Gastrocnemius medialis (tissue), 4 donors: Measurements from ENCODE around the gene SRSF3.

ENCODE experiments used
- POLR2A ChIP-seq, 2 donors: fragments of 450-650 bp; IDR thresholded peaks; one replicate each; pipeline ENCODE4 v1.6.1; 2017; ENCODE audit warnings: antibody characterized with exemption in 2 of 2, mild to moderate bottlenecking in 2 of 2, moderate library complexity in 2 of 2
- TF ChIP-seq, protein P1 (sequence below), 5 experiments: fragments of 450-650 bp in 3 of 5; fragments of 200-600 bp in 2 of 5; sonication (generic) in 2 of 5; IDR thresholded peaks in 4 of 5; conservative IDR thresholded peaks in 1 of 5; 1 replicate in 4 of 5; 2 replicates in 1 of 5; pipeline ENCODE4 v1.5.1; 2016 to 2019; ENCODE audit warnings: antibody characterized with exemption in 5 of 5, mild to moderate bottlenecking in 3 of 5, moderate library complexity in 3 of 5

DNA sequence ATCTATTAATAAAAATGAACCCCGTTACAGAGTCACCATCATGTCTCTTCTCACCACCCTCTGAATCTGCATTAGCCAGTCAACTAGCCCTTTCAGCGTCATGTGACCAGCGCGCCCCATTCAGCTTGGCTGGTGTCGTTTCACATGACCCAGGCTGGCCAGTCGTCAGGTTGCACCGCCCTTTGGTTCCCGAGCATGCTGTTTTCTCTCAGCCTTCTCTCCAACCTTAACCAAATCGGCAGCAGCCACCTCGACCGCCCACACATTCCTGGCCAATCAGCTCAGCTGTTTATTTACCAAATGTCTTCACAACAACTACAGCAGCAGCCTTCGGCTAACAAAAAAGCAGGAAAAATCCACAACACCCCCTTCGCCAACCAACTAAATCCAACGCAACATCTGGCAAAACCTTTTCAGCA, 5.6 kb downstream of the SRSF3 start:
- no peak for TF ChIP-seq POLR2A (IDR thresholded peaks at IDR 0.05)
- TF ChIP-seq, protein P1, sequence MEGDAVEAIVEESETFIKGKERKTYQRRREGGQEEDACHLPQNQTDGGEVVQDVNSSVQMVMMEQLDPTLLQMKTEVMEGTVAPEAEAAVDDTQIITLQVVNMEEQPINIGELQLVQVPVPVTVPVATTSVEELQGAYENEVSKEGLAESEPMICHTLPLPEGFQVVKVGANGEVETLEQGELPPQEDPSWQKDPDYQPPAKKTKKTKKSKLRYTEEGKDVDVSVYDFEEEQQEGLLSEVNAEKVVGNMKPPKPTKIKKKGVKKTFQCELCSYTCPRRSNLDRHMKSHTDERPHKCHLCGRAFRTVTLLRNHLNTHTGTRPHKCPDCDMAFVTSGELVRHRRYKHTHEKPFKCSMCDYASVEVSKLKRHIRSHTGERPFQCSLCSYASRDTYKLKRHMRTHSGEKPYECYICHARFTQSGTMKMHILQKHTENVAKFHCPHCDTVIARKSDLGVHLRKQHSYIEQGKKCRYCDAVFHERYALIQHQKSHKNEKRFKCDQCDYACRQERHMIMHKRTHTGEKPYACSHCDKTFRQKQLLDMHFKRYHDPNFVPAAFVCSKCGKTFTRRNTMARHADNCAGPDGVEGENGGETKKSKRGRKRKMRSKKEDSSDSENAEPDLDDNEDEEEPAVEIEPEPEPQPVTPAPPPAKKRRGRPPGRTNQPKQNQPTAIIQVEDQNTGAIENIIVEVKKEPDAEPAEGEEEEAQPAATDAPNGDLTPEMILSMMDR (IDR thresholded peaks at IDR 0.05 in 4 of 5, conservative IDR thresholded peaks at IDR 0.05 in 1 of 5) = no peak
